HS-27A (cell line): ENCODE results near the gene RUNX3.
"Not testable (repeated sequence)": the region's sequence is repeated elsewhere in the genome, so short reads cannot be mapped to it uniquely, and the experiment has no call there.

Experiments used
- DNase-seq: peaks from one replicate; pipeline ENCODE4 v3.0.0-alpha.2; 2012; ENCODE audit warnings: low read depth, missing footprints

The RUNX3 gene

GRCh38 chr1:24913616-24914225 is 16.4 kb downstream of the RUNX3 start:
- no peak for DNase-seq

- DNase-seq = no peak
Measured at GRCh38 chr1:24913274-24913604, 16.8 kb downstream of the RUNX3 start.

GRCh38 chr1:24912376-24913273 is 17.5 kb downstream of the RUNX3 start:
- no peak for DNase-seq

GRCh38 chr1:24911651-24912155 is 18.4 kb downstream of the RUNX3 start:
- DNase-seq = no peak

- DNase-seq = no peak
Measured at GRCh38 chr1:24910751-24911650, 19.1 kb downstream of the RUNX3 start.

GRCh38 chr1:24910210-24910609 is 19.9 kb downstream of the RUNX3 start:
- DNase-seq = no peak

- no peak for DNase-seq
Measured at GRCh38 chr1:24909388-24909898, 20.6 kb downstream of the RUNX3 start.

GRCh38 chr1:24908591-24909259 is 21.4 kb downstream of the RUNX3 start:
- no peak for DNase-seq

GRCh38 chr1:24907587-24908294 is 22.3 kb downstream of the RUNX3 start:
- not testable (repeated sequence) for DNase-seq

GRCh38 chr1:24906760-24907490 is 23.2 kb downstream of the RUNX3 start:
- DNase-seq = no peak

GRCh38 chr1:24905979-24906720 is 23.9 kb downstream of the RUNX3 start:
- no peak for DNase-seq

- no peak for DNase-seq
Measured at GRCh38 chr1:24905355-24905978, 24.6 kb downstream of the RUNX3 start.

GRCh38 chr1:24904731-24905354 is 25.2 kb downstream of the RUNX3 start:
- DNase-seq = no peak

- DNase-seq = no peak
Measured at GRCh38 chr1:24903955-24904730, 25.9 kb downstream of the RUNX3 start.

- no peak for DNase-seq
Measured at GRCh38 chr1:24903560-24903954, 26.5 kb downstream of the RUNX3 start.

- no peak for DNase-seq
Measured at GRCh38 chr1:24903011-24903461, 27.0 kb downstream of the RUNX3 start.

GRCh38 chr1:24902471-24902891 is 27.6 kb downstream of the RUNX3 start:
- no peak for DNase-seq
